SHP77 treated with DMSO at 0.1 percent for 48 hours (cell line): Measurements from ENCODE around the gene PXDC1.
"Not testable (repeated sequence)": the region's sequence is repeated elsewhere in the genome, so short reads cannot be mapped to it uniquely, and the experiment has no call there.

Experiments used
- DNase-seq: peaks from one replicate; lab custom pipeline; 2025; lab: John Stamatoyannopoulos, UW

The PXDC1 gene

GRCh38 chr6:3731700-3732099 is 19.8 kb downstream of the PXDC1 start:
- no peak for DNase-seq

- no peak for DNase-seq
Observed at GRCh38 chr6:3729603-3730344, 21.7 kb downstream of the PXDC1 start.

GRCh38 chr6:3727593-3728108 is 23.9 kb downstream of the PXDC1 start:
- DNase-seq, result no peak

- DNase-seq, result no peak
Observed at GRCh38 chr6:3727036-3727435, 24.5 kb downstream of the PXDC1 start.

GRCh38 chr6:3726421-3726820 is 25.1 kb downstream of the PXDC1 start:
- no peak for DNase-seq

- no peak for DNase-seq
Observed at GRCh38 chr6:3725145-3726047, 26.1 kb downstream of the PXDC1 start.

- DNase-seq, result no peak
Observed at GRCh38 chr6:3724451-3725144, 26.9 kb downstream of the PXDC1 start.

- no peak for DNase-seq
Observed at GRCh38 chr6:3723966-3724365, 27.5 kb downstream of the PXDC1 start.

- no peak for DNase-seq
Observed at GRCh38 chr6:3723251-3723650, 28.3 kb downstream of the PXDC1 start.

- DNase-seq, result no peak
Observed at GRCh38 chr6:3722785-3723184, 28.7 kb downstream of the PXDC1 start.

- DNase-seq, result no peak
Observed at GRCh38 chr6:3721810-3722621, 29.5 kb downstream of the PXDC1 start.

GRCh38 chr6:3720770-3721169 is 30.7 kb downstream of the PXDC1 start:
- DNase-seq, result not testable (repeated sequence)

- no peak for DNase-seq
Observed at GRCh38 chr6:3719462-3720308, 31.8 kb downstream of the PXDC1 start.

- no peak for DNase-seq
Observed at GRCh38 chr6:3718407-3718806, 33.1 kb downstream of the PXDC1 start.

- no peak for DNase-seq
Observed at GRCh38 chr6:3715285-3715684, 36.2 kb downstream of the PXDC1 start.

- no peak for DNase-seq
Observed at GRCh38 chr6:3714768-3715167, 36.7 kb downstream of the PXDC1 start.

- DNase-seq, result no peak
Observed at GRCh38 chr6:3714111-3714510, 37.4 kb downstream of the PXDC1 start.

GRCh38 chr6:3712827-3713665 is 38.5 kb downstream of the PXDC1 start:
- no peak for DNase-seq

- DNase-seq, result no peak
Observed at GRCh38 chr6:3711776-3712175, 39.7 kb downstream of the PXDC1 start.

- no peak for DNase-seq
Observed at GRCh38 chr6:3710403-3710802, 41.1 kb downstream of the PXDC1 start.
